ENCODE data around the gene EZR. TPM values are rescaled to one million over a fixed set of nuclear protein-coding genes. Genes with fewer than 3 reads are reported as not detected.

Gene EZR
- total and polyA plus RNA-seq, 8 donors: 69.5 to 317 (median 218) TPM

- Histone ChIP-seq H3K27me3 (no peaks in the 10 kb centered on the region), H3K27ac (no peak overlapping the region), H3K9me3 (no peaks in the 10 kb centered on the region), H3K36me3 (peaks cover 0 to 25% (median 4%) of the 10 kb centered on the region in 4 donors), H3K4me3 (no peak overlapping the region), H3K4me1 (peaks cover 0 to 10% (median 7%) of the 10 kb centered on the region in 4 donors)
- DNase-seq: peak; percentile 60 to 81
- intact Hi-C loops (cut with DNase I; ENCODE audit: low total_unique reads): no loop called here
- WGBS, 5 donors: 17 to 29% (median 23%) methylated on average over 3 of the region's 3 CpGs
- TF ChIP-seq POLR2A (IDR thresholded peaks at IDR 0.05) (no peak), EP300 (IDR thresholded peaks at IDR 0.05) (no peak), CTCF (IDR thresholded peaks at IDR 0.05) (peak in 1 of 7 experiments; percentile 30)
Measured at GRCh38 chr6:158752613-158753012, 66.6 kb downstream of the EZR start.

DNA sequence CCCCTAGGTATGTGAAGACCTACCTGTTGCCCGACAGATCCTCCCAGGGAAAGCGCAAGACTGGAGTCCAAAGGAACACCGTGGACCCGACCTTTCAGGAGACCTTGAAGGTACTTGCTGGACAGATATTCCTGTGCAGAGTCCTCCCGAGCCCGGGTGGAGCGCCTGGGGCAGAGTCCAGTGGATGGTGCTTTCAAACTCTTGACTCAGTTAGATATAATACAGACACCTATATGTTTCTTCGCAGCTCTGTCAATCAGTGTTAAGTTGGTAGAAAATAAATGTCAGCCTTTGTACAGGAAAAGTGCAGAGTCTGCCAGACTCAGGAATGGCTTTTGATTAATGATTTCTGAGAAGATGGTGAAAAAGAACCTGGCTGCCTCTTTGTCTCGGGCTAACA is 67.2 kb downstream of the EZR start:
- Histone ChIP-seq H3K4me3 (no peak overlapping the region), H3K36me3 (peaks cover 0 to 18% (median 2%) of the 10 kb centered on the region in 4 donors), H3K27ac (no peak overlapping the region), H3K9me3 (no peaks in the 10 kb centered on the region), H3K27me3 (no peaks in the 10 kb centered on the region), H3K4me1 (peaks cover 0 to 10% (median 7%) of the 10 kb centered on the region in 4 donors)
- TF ChIP-seq EP300 (IDR thresholded peaks at IDR 0.05) (no peak), POLR2A (IDR thresholded peaks at IDR 0.05) (no peak), CTCF (IDR thresholded peaks at IDR 0.05) (no peak), POLR2AphosphoS5 (IDR thresholded peaks at IDR 0.05) (no peak)
- WGBS, 5 donors: 34 to 57% (median 49%) methylated on average over 9 of the region's 9 CpGs
- intact Hi-C loops (cut with DNase I; ENCODE audit: low total_unique reads): no loop called here
- DNase-seq: peak in 1 of 2 donors; percentile 47

DNA sequence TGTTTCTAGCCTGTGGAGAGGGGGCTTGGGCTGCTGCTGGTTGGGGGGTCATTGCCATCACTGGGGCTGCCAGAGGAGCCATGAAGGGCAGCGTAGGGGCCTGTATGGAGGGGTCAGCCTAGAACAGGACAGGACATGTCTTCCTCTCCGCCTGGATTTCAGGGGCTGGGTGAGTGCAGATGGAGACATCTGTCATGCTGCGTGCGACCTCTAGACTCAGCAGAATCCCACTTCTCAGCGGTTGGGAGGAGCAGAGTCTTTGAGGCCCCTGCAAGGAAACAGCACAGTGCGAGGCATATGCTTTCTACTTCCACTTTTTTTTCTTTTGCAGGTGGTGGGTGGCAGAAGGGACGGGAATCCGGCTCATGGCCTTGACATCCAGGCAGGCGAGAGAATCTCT is 67.9 kb downstream of the EZR start:
- H3K9me3 ChIP-seq: no peaks in the 10 kb centered on the region
- intact Hi-C loops (cut with DNase I; ENCODE audit: low total_unique reads): no loop called here
- peaks cover 0 to 17% (median 2%) of the 10 kb centered on the region in 4 donors for H3K36me3 ChIP-seq
- DNase-seq: peak in 1 of 2 donors; percentile 39
- H3K4me1 ChIP-seq: peaks cover 0 to 10% (median 7%) of the 10 kb centered on the region in 4 donors
- TF ChIP-seq POLR2AphosphoS5 (IDR thresholded peaks at IDR 0.05) (no peak), CTCF (IDR thresholded peaks at IDR 0.05) (no peak), EP300 (IDR thresholded peaks at IDR 0.05) (no peak), POLR2A (IDR thresholded peaks at IDR 0.05) (no peak)
- H3K4me3 ChIP-seq: no peak overlapping the region
- no peak overlapping the region for H3K27ac ChIP-seq
- WGBS, 5 donors: 78 to 92% (median 85%) methylated on average over 9 of the region's 9 CpGs
- H3K27me3 ChIP-seq: no peaks in the 10 kb centered on the region

DNA sequence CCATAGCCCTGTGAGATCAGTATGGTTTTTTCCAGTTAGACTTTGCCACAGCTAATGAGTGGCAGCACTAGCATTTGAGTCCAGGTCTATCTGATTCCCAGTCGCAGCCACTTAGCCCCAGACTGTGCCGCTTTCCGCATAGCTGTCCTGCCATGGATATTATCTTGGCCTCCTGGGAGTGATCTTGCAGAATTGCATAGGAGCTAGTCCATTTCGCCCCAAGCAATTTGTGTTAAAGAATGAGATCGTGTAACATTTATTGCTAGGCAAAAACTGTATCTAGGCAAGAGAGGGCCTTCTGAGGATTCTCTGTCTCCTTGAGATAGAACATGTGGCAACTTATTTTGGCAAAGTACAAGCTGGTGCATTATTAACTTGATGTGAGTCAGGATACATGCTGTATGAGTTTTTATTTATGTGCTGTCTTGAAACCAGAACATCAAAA is 74.2 kb downstream of the EZR start:
- Histone ChIP-seq H3K4me3 (no peak overlapping the region), H3K27ac (no peak overlapping the region), H3K36me3 (peaks cover 0 to 9% (median 3%) of the 10 kb centered on the region in 4 donors), H3K27me3 (no peaks in the 10 kb centered on the region), H3K4me1 (no peaks in the 10 kb centered on the region), H3K9me3 (peaks cover 0 to 1% (median 0%) of the 10 kb centered on the region in 4 donors)
- intact Hi-C loops (cut with DNase I; ENCODE audit: low total_unique reads): no loop called here
- TF ChIP-seq EP300 (IDR thresholded peaks at IDR 0.05): no peak
- no peak for TF ChIP-seq POLR2AphosphoS5 (IDR thresholded peaks at IDR 0.05)
- no peak for TF ChIP-seq POLR2A (IDR thresholded peaks at IDR 0.05)
- no peak for TF ChIP-seq CTCF (IDR thresholded peaks at IDR 0.05)
- no peak for DNase-seq
- 87 to 94% (median 89%) methylated on average over 5 of the region's 5 CpGs for WGBS, 5 donors
